OCI-LY1 (cell line): ENCODE data around the gene KIFC3.
"Not testable (repeated sequence)": the region's sequence is repeated elsewhere in the genome, so short reads cannot be mapped to it uniquely, and the experiment has no call there.

Source experiments
- CTCF ChIP-seq: fragments of 200-600 bp; sonication (generic), shearing (Covaris generic); IDR thresholded peaks from 2 replicates; pipeline ENCODE4 v1.5.1; 2017; ENCODE audit warnings: mild to moderate bottlenecking, antibody characterized with exemption, low read length, moderate library complexity, mixed read lengths
- EZH2 ChIP-seq: fragments of 200-600 bp; sonication (generic), shearing (Covaris generic); IDR thresholded peaks from 2 replicates; pipeline ENCODE4 v1.8.0; 2017; ENCODE audit warnings: borderline replicate concordance, mixed run types, mild to moderate bottlenecking, antibody characterized with exemption, low read length, moderate library complexity, mixed read lengths

GRCh38 chr16:57779836-57780235, 22.5 kb downstream of the KIFC3 start:
- not testable (repeated sequence) for TF ChIP-seq EZH2, CTCF
